HTERT RPE-1 (cell line): ENCODE data around the gene PRKG1.
"Not testable (repeated sequence)": the region's sequence is repeated elsewhere in the genome, so short reads cannot be mapped to it uniquely, and the experiment has no call there.

ENCODE experiments used
- in situ Hi-C: fragments of 300-500 bp; cut with MboI; formaldehyde crosslinking; loops from 4 replicates; pipeline ENCODE4 v1.14.3; 2020; ENCODE audit warnings: low sequenced_read_pairs

The PRKG1 gene

DNA sequence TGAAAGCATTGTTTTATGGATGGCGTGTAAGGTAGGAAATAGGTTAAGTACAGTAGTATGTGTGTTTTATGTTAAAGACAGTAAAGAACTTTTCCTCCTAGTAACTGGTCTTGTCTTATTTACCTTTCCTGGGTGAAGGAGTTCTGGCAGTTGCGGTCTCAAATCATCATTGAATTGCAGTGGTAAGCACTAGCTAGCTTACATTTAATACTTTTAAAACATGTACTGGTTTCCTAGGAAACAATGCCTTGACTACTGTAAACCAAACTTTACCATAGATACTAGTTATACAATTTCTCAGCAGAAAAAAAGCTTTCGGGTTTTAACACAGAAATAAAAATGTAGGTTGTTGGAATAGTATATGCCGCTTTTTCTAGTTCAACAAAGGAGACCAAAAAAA, 37.7 kb downstream of the PRKG1 start:
- in situ Hi-C loops: no loop called here

DNA sequence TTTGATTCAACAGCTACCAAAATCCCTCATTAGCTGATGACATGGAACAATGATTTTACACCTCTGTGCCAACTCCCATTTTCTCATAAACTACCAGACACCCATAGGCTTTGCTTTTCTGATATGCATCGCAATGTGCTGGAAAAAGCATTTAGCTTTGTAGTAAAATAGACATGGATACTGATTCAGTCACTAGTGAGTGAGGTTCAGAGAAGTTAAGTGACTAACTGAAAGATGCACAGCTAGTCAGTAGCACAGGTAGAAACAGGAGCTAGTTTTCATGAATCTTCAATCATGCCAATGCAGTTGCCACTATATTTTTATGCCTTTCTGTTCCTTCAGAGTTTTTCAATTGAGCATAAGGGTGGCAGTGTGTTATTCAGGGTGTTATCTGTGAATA, 38.7 kb downstream of the PRKG1 start:
- in situ Hi-C loops: no loop called here

DNA sequence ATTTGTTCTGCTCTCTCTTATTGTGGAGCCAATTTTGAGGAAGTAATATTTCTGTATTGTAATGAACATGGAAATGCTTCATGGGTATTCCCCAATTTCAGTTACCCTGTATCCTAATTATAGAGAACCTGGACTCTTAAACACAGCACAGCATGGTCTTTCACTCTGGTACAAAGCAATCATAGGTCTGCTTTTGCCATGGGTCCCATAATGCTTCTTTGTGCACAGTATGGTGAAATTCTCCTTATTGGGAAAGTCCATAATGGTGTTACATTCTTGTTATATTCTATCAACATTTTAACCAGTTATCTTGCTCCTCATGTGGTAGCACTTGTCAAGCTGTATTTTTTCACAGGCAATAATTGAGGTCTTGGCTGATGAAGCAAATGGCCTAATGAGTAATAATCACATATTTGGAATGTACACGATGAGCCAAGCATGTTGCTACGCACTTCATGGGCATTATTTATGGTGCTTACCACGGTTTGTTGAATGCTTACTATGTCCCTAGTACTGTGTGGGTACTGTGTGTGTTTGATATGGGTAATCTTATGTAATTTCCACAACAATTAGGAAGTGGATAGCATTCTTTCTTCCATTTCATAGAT, 42.9 kb downstream of the PRKG1 start:
- in situ Hi-C loops: no loop called here

DNA sequence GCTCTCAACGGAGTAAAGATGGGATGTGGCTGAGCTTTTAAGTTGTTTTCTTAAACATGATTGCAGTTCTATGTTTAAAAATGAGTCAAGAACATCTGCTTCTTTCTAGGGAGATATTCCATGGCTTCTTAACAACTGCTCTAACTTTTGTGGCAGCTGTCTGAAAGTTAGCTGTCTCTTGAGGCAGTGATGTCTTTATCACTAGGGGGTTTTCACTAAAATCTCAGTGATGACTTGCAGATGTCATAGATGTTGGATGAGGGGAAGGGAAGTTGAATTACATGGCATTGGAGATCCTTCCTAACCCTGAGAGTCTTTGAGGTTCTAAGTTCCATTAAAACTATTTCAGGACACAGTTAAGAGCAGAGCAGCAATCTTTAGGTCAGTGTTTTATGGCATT, 43.5 kb downstream of the PRKG1 start:
- in situ Hi-C loops: no loop called here

DNA sequence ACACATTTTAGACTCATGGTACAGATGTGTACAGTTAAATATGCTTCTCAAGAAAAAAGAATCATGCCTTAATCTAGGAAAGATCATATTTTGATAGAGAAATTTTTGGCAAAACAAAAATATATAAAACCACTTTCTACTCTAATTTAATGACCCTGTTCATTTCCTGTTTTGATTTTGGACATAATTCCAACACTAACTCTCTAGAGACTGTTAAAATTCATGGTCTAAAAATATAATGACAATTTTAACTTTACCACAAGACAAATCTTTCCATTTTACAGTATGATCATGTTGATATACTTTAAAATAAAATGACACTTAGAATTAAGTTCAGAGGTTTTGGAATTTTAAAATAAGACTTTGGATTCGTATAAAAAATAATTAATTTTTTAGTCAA, 45.2 kb downstream of the PRKG1 start:
- in situ Hi-C loops: no loop called here

DNA sequence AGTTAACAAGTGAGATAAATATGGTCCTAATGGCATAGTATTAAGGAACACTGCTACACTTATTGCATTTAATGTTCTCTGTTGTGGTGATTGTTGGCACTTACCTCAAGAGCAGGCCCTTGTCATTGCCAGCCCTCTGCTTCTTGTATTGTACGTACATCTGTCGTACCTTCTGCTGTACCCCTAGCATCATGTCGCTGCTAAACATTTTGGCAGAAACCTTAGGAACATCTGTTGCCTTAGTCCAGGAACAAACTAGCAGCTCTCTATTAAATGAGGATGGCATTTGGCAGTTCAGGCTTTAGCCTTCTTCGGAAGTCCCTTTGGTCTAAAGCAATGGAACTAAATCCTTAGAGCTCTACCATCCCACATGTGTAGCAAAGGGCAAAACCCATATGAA, 47.6 kb downstream of the PRKG1 start:
- in situ Hi-C loops: no loop called here

DNA sequence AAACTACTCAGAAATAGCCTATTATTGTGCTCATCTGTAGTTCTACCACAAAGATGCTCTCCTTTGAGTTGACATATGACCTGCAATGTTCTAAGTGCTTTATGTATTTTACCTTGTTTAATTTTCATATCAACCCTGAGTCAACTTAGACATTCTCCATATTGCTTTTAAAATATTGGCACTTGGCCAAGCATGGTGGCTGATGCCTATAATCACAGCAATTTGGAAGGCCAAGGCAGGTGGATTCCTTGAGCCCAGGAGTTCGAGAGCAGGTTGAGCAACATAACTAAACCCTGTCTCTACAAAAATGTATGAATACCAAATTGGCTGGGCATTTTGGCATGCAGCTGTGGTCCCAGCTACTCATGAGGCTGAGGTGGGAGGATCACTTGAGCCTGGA, 50.6 kb downstream of the PRKG1 start:
- in situ Hi-C loops: no loop called here

DNA sequence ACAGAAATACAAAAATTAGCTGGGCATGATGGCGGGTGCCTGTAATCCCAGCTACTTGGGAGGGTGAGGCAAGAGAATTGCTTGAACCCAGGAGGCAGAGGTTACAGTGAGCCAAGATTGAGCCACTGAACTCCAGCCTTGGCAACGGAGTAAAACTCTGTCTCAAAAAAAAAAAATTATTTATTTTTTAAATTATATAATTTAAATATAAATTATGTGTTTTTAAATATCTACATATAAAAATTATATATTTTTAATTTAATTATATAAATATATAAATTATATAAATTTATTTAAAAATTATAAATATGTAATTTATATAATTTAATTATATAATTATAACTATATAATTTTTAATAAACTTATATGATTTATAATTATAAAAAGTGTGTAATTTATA, 51.2 kb downstream of the PRKG1 start:
- in situ Hi-C loops: no loop called here

DNA sequence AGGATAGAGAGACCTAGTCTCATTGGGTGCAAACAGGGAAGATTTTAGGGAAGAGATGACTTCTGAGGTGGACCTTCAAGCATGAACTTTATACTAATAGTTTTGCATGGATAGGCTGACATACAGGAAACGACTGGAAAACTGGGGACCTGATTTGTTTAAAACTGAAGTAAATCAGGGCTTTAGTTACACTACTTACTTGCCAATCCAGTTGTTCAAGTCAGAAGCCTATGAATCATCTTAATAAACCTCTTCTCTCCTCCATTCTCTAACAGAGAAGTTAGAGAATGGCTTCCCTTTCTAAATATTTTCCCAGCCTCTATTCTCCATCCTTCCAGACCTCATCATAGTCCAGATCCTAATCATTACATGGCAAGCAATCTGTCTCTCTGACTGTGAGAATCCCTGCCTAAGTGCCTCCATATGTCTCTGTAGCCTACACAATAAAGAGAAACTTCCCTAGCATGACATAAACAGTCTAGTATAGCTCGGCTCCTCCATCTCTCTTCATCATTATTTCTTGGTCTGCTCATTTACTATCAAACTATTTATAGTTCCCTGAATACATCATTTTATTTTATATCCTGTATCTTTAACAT, 55.8 kb downstream of the PRKG1 start:
- in situ Hi-C loops: no loop called here

DNA sequence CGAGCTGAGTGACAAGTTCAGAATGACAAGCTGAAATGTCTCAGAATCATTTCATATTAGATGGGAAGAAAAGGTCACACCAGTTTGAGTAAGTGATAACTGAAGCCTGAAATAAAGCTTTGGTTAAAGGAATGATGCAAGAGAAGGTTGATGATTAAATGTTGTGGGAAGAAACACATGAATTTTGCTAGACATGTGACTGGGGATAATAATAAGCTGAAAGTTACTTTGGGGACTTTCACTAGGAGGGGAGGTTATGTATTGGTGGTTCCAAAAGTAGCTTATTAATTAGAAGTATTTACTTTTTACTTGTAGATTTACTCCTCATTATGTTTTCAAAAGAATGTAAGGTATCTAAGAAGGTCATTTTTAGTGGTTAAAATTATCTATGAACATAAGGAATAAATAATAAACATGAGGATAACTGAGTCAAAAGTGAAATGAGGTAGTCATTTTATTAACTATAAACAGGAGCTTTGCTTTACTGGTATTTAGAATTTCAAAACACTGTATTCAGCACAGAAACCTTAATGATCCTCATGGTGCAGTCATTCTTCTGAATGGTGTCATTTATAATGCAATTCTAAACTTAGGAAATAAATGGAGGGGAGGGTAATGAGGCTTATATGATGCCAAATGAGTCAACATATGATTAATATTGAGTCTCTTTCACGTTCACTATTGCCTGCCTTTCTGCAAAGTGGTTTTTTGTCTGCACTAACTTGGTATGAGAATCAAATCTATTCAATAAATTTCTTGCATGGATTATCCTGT, 63.7 kb downstream of the PRKG1 start:
- in situ Hi-C loops: no loop called here

DNA sequence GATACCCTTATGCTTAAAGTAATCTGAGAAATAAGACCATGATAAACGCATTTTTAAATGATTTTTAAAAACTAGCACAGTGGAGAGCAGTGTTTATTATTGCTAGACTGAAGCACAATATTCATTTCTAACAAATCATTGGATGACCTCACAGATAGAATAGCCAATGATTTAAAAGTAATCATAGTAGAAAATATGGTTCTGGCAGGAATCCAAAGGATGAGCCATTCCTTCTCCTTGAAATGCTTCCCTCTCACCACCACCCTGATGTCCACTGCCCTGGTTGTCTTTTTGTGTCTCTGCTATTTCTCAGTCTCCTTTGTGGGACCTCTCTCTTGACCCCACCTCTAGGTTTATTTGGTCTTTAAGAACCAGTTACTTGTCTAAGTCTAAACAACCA, 64.9 kb downstream of the PRKG1 start:
- in situ Hi-C loops: no loop called here

DNA sequence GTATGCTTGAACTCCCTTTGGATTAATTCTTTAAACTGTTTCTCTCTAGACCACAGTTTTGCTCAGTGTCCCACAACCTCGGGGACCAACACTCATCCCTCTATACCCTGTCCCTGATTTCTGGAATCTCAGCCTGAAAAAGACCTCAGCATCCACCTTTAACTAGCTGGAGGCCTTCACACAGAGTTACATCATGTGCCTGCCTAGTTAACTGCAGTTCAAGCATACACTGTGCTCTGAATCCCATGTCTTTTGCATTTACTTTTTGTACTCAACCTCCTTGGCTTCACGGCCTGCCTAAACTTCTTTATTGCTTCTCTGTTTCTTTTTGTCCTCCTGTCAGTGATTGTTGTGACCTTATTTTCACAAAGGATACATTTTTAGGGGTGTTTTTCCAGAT, 66.7 kb downstream of the PRKG1 start:
- in situ Hi-C loops: no loop called here

DNA sequence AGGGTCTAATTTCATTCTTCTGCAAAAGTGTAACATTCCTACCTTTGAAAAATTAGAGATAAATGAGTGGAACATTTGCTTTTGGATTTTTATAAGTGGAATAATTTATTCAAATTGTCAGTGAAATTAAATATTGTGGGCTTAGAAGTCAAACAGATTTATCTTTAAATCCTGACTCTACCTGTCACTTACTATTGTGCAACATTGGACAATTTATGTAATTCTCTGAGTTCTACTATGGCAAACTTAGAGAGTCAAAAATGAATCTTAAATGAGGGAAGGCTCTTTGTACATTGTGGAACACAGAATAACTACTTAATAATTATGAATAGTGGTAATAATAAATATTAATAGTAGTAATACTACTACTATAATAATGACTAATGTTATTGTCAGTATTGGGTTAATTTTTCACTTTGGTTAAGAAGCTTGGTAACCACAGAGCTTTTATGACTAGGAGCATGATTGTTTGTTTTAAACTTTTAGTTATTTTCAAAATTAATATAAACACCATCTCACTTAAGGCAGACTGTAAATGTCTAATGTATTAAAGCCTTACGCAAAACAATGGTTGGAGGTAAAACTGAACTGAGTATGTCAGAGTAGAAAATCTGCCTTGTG, 70.0 kb downstream of the PRKG1 start:
- in situ Hi-C loops: no loop called here

DNA sequence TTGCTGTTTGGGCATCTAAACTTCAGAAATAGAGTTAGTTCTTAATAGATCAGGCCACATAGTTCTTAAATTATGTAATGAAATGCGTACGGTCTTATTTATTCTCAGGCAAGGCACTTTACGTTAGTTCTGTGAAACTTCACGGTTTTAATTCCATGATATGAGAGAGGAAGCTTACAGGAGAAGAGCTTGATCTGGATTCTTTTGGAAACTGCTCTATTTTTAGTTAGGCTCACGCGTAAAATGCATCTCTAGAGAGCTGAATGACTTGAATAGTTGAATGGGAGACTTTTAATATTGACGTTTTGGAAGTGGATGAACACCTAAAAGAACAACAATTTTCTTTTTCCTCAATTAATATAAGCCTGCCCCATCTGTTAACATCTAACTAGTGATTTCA, 71.1 kb downstream of the PRKG1 start:
- in situ Hi-C loops: no loop called here

DNA sequence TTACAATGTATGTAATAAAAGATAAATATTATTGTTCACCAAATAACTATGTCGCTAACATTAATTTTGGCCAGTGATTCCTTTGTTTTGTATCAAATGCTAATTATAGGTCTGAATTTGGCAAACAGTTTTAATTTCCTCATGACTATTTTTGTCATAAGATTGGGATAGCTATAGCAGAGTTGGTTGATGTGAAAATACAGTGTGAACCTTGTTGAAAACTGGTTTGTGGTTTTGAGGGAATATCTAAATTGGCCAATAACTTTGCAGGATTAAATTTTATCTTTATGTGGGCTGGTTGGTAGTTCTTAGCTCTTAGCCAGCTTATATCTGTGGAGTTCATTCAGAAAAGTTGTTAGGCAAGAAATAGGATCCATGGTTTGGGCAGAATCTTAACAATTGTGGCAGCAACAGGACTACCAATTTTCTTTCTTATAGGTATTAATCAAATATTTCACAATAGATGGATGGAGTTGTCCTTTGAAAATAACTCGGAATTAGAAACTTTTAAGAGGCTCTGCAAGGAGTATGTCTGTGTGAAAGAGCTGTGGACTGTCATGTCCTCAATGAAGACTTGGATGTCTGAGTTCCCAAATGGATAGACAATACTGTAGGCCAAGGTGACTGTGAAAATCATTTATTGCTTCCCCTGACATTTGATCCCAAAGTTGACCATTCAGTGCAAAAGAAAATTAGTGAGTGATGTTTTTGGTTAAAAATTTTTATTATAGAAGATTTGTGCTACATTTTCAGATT, 73.5 kb downstream of the PRKG1 start:
- in situ Hi-C loops: no loop called here

DNA sequence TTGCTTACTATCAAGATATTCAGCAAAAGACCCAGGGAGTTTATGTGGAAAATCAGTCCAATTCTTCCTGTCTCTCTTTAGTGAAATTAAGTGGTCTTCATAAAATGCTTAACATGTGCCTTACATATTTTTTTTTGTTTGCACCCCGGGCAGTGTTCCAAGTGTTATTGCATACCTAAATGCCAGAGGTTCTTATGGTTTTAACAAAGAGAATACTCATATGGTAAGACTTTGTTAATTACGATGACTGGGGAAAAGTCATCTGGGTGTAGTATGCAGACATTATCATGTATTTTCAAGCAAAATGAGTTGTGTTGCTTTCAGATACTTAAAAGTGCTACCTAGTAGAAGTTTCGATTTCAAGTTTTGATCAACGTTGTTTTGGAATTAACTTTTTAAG, 82.6 kb downstream of the PRKG1 start:
- in situ Hi-C loops: no loop called here

DNA sequence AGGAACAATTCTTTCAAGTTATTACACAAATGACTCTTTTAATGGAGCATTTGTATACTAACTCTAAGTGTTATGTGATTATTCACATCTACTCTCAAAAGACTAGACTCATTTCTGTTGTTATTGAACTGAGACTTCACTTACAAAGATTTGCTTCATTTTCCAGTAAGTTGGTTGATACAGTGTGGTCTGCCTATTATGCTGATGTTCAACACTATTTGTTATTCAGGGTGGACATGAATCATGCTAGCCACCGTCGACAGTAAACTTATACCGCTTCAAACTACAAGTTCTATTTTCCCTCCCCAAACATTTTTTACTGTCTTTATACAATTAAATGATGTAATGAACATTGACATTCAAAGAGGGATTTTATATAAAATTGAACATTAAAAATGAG, 84.5 kb downstream of the PRKG1 start:
- in situ Hi-C loops: no loop called here

DNA sequence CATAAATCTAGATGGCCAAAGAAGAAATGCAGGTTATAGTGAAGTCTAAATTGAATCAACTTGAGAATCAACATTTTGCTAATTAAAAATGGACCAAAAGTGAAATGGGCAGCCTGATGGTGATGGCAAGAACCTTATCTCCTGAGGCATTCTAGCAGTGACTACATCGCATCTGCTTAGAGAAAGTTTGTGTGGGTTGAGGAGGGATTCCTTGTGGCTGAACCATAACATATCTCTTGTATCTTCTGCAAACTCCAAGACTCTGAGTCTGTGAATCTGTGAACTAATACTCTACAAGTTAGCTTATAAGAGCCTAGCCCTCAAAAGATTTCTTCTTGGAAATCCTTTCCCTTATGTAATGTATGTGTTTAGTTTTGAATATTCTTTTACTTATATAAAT, 85.6 kb downstream of the PRKG1 start:
- in situ Hi-C loops: no loop called here

DNA sequence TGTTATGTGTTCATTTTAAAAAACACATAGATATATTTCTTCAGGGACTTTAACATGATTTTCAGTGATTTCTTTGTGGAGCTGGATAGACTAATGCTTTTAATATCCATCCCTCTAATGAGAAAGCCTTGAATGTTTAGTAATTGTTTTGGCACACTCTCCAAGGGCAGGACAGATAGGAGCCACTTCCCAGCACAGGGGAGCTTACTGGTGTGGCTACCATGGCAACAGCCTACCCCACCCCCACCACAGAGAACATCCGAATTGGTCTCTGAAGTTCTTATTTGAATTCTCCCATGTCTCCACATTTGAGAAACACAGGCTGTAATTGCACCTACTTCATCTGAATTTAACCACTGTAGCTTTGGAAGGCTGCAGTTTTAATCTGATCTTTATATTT, 87.7 kb downstream of the PRKG1 start:
- in situ Hi-C loops: no loop called here

DNA sequence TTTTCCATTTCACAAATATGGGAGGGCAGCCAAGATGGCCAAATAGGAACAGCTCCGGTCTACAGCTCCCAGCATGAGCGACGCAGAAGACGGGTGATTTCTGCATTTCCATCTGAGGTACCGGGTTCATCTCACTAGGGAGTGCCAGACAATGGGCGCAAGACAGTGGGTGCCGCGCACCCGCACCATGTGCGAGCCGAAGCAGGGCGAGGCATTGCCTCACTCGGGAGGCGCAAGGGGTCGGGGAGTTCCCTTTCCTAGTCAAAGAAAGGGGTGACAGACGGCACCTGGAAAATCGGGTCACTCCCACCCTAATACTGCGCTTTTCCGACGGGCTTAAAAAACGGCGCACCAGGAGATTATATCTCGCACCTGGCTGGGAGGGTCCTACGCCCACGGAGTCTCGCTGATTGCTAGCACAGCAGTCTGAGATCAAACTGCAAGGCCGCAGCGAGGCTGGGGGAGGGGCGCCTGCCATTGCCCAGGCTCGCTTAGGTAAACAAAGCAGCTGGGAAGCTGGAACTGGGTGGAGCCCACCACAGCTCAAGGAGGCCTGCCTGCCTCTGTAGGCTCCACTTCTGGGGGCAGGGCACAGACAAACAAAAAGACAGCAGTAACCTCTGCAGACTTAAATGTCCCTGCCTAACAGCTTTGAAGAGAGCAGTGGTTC, 89.2 kb downstream of the PRKG1 start:
- in situ Hi-C loops: not testable (repeated sequence)
